Colonic mucosa (tissue), 4 donors: ENCODE measurements around the gene ATG16L1. TPM values are rescaled to one million over a fixed set of nuclear protein-coding genes. Genes with fewer than 3 reads are reported as not detected.

Experiments
- DNase-seq: peaks from one replicate; pipeline ENCODE4 v3.0.0-alpha.2; 2020
- H3K27ac ChIP-seq: fragments of 200-600 bp; one replicate; pipeline ENCODE4 v1.8.0; 2021
- H3K27me3 ChIP-seq: fragments of 200-600 bp; one replicate; pipeline ENCODE4 v1.8.0; 2021
- H3K36me3 ChIP-seq: fragments of 200-600 bp; one replicate; pipeline ENCODE4 v1.8.0; 2021
- H3K4me1 ChIP-seq: fragments of 200-600 bp; one replicate; pipeline ENCODE4 v1.8.0; 2021; ENCODE audit warnings: mild to moderate bottlenecking
- H3K4me3 ChIP-seq: fragments of 200-600 bp; one replicate; pipeline ENCODE4 v1.8.0; 2021
- H3K9ac ChIP-seq, 2 donors: one replicate each; pipeline ENCODE4 v1.7.0; 2013; ENCODE audit warnings: control low read depth in 2 of 2, low read depth in 2 of 2, low read length in 2 of 2
- H3K9me3 ChIP-seq: fragments of 200-600 bp; one replicate; pipeline ENCODE4 v1.8.0; 2021
- intact Hi-C: fragments of 100-400 bp; cut with DNase I; formaldehyde crosslinking; loops from one replicate; pipeline ENCODE4 v1.14.1; 2022
- total RNA-seq, 2 donors: library from RNA; stranded (reverse); fragmentation: NEBNext Ultra II Directional in 1 of 2; extraction: Animal tissue kit (Norgen Biotek cat#: 25700) in 1 of 2; gene quantifications; one replicate each; pipeline ENCODE4 v1.2.1, GENCODE V29; 2021
- TF ChIP-seq, protein P1 (sequence below): fragments of 200-600 bp; IDR thresholded peaks from one replicate; pipeline ENCODE4 v1.8.0; 2022; ENCODE audit warnings: antibody characterized with exemption, mild to moderate bottlenecking
- donor health status: healthy.
- donor health status: DM: no; HTN: no; CAD: no.
- donor health status: DM: no; HTN: no; CAD: no.

The ATG16L1 gene
- total RNA-seq, 2 donors from 2014 or later = 32.1 to 36.3 TPM

DNA sequence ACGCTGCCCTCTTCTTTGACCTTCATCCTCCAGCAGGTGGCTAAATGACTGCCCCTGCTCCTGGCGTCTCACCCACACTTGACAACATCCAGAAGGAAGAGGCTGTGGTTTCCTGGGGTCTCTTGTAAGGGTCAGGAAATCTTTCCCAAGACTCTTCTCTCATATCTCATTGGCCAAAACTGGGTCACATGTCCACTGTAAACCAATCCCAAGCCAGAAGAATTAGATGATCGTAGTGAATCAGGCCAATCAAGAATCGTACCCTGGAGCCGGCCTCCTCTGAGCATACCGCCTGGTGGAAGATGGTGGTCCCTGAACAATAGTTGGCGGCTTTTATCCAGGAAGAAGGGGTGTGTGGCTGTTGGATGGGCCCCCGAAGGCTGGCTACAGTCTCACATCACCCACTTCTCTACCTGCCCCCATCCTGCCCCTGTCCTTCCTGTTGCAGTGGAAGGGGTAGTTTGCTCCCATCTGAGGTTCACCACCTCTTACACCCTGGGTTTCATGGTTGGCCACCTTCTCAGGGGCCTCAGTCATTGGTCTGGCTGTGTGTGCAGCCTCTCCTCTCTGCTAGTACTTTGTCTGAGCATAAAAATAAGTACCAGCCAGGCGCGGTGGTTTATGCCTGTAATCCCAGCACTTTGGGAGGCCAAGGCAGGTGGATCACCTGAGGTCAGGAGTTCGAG, 59.9 kb downstream of the ATG16L1 start:
- Histone ChIP-seq H3K27ac (no peak overlapping the region), H3K36me3 (no peaks in the 10 kb centered on the region), H3K4me3 (no peak overlapping the region), H3K9ac (no peak overlapping the region), H3K4me1 (no peaks in the 10 kb centered on the region), H3K27me3 (no peaks in the 10 kb centered on the region), H3K9me3 (no peaks in the 10 kb centered on the region)
- intact Hi-C loops = no loop called here
- TF ChIP-seq, protein P1, sequence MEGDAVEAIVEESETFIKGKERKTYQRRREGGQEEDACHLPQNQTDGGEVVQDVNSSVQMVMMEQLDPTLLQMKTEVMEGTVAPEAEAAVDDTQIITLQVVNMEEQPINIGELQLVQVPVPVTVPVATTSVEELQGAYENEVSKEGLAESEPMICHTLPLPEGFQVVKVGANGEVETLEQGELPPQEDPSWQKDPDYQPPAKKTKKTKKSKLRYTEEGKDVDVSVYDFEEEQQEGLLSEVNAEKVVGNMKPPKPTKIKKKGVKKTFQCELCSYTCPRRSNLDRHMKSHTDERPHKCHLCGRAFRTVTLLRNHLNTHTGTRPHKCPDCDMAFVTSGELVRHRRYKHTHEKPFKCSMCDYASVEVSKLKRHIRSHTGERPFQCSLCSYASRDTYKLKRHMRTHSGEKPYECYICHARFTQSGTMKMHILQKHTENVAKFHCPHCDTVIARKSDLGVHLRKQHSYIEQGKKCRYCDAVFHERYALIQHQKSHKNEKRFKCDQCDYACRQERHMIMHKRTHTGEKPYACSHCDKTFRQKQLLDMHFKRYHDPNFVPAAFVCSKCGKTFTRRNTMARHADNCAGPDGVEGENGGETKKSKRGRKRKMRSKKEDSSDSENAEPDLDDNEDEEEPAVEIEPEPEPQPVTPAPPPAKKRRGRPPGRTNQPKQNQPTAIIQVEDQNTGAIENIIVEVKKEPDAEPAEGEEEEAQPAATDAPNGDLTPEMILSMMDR = no peak
- no peak for DNase-seq

DNA sequence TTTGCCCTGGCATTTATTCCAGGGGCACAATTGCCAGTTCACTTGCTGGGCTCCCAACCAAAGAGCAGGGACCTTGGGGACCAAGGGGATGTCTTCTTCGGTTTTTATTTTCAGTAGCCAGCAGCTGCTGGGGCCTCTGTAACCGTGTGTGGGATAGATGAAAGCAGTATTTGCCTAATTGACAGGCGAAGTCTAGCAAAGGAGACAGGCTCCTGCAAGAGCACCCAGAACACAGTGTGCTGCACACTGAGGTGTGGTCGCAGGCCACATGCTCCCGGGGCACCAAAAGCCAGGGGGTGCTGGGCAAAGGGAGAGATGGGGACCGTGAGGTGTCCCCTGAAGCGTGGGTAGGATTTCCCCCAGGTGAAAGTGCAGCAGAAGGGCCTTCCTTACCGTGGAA, 61.4 kb downstream of the ATG16L1 start:
- H3K4me1 ChIP-seq = no peaks in the 10 kb centered on the region
- H3K27me3 ChIP-seq = no peaks in the 10 kb centered on the region
- no peaks in the 10 kb centered on the region for H3K36me3 ChIP-seq
- DNase-seq = no peak
- no peaks in the 10 kb centered on the region for H3K9me3 ChIP-seq
- TF ChIP-seq, protein P1 = no peak
- H3K9ac ChIP-seq = no peak overlapping the region
- H3K4me3 ChIP-seq = no peak overlapping the region
- intact Hi-C loops = no loop called here
- no peak overlapping the region for H3K27ac ChIP-seq

DNA sequence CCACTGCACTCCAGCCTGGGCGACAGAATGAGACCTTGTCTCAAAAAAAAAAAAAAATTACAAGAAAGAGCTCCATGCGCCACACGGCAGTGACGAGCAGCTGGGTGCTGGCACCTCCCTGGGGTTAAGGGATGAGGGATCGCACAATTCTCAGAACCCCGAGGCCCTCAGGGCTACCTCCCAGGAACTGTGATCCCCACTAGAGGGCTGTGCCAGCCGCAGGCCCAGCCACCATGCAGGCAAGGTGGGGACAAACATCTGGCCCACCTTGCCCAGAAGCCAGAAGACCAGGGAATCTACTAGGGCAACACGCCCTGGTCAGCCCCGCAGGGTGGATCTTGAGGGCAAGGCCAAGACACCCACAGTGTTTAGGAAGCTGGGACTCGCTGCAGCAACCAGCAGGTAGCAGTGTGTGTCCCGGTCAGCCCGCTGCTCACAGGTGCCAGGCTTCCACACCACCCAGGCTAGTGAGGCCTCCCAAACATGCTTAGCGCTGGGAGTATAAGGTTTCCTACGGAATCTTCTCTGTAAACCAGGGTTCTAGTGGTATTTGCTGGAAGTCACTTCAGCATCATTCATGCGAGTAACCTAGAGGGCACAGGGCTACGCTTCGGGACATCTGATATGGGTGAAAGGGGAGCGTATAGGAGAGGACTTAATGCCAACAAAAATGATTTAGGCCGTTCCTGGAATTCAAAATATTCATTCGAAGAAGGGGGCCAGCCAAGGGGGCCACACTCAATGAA, 62.9 kb downstream of the ATG16L1 start:
- H3K27me3 ChIP-seq = no peaks in the 10 kb centered on the region
- no peaks in the 10 kb centered on the region for H3K4me1 ChIP-seq
- no peak overlapping the region for H3K4me3 ChIP-seq
- intact Hi-C loops = no loop called here
- TF ChIP-seq, protein P1 = no peak
- H3K9me3 ChIP-seq = no peaks in the 10 kb centered on the region
- H3K36me3 ChIP-seq = no peaks in the 10 kb centered on the region
- no peak overlapping the region for H3K9ac ChIP-seq
- DNase-seq = no peak
- H3K27ac ChIP-seq = no peak overlapping the region

DNA sequence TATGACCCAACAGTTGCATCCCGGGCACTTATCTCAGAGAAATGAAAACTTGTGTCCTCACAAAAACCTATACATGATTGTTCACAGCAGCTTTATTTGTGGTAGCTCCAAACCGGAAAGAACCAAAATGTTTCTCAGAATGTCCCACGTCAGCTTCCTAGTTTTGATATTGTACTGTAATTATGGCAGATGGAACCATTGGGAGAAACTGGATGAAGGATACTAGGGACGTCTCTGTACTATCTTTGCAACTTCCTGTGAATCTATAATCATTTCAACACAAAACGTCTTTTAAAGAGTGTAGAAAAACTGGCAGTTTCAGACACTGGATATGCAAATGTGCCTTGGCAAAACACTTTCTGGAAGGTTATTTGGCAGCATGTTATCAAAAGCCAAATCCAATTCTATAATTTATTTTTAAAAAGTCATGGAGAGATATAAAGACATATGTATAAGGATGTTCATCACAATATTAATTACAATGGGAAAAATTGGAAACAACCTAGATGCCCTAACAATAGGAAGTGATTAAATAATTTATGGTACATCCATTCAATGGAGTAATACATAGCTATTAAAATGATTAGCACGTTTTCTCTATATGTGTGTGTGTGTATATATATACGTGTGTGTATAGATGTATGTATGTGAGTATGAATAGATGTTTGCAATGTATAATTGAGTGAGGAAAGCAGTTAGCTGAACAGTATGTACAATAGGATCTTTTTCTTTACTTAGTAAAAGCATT, 65.9 kb downstream of the ATG16L1 start:
- no peaks in the 10 kb centered on the region for H3K36me3 ChIP-seq
- no peak overlapping the region for H3K9ac ChIP-seq
- intact Hi-C loops = no loop called here
- H3K4me1 ChIP-seq = no peaks in the 10 kb centered on the region
- no peak for DNase-seq
- H3K27me3 ChIP-seq = no peaks in the 10 kb centered on the region
- no peak overlapping the region for H3K4me3 ChIP-seq
- no peaks in the 10 kb centered on the region for H3K9me3 ChIP-seq
- no peak overlapping the region for H3K27ac ChIP-seq
- TF ChIP-seq, protein P1 = no peak

DNA sequence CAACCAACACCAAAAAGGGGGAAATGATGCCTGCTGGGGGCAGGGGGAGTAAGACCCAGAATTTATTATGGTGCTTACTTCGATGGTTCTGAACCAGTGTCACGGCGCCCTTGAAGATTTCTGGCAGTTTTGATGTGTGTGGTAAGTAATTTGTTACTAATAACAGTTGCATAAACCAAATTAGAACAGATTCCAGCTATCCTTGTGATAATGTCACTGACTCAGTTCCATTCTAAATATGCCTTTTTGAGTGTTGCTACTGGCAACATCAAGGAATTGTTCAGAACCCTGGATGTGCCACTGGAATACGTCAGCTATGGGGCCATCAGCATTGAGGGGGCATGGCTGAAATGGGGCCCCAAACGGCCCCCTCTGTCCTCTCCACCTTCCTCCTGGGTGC, 67.8 kb downstream of the ATG16L1 start:
- intact Hi-C loops = no loop called here

More for the DNA sequence above, 67.8 kb downstream of the ATG16L1 start:
- Histone ChIP-seq H3K4me1 (no peaks in the 10 kb centered on the region), H3K4me3 (no peak overlapping the region), H3K9ac (no peak overlapping the region), H3K36me3 (no peaks in the 10 kb centered on the region), H3K9me3 (no peaks in the 10 kb centered on the region), H3K27me3 (no peaks in the 10 kb centered on the region), H3K27ac (no peak overlapping the region)
- no peak for DNase-seq
- TF ChIP-seq, protein P1 = no peak
